Measurements from ENCODE around the gene RAPH1.

DNA sequence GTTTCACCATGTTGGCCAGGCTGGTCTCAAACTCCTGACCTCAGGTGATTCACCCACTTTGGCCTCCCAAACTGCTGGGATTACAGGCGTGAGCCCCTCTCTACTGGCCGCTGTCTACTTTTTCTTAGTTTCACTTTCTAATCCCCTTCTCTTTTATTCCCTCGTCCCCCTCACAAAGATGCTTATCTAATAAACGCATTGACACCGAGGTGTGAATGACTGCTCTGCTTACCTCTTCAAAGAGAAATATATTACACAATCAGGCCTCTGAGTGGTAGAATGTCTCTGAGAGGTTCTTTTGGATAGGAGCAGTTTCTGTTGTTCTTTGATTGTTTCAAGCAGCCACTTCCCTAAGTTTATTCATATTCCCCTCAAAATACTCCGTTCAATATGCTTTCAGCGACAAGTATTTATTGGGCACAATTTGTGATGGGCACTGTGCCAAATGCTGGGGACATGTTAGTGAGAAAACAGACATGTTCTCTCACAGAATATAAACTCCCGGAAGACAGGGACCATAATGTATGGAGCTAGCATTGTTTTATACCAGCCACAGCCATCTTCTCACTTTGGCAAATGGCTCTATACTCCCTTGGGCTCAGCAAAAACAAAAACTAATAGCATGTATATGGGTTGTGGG lies 34.7 kb upstream of the RAPH1 start:
- no peak for TF ChIP-seq RAD21 (conservative IDR thresholded peaks at IDR 0.05)
- TF ChIP-seq EP300 (conservative IDR thresholded peaks at IDR 0.05; ENCODE audit: poor library complexity, severe bottlenecking): no peak
- TF ChIP-seq, protein P1, sequence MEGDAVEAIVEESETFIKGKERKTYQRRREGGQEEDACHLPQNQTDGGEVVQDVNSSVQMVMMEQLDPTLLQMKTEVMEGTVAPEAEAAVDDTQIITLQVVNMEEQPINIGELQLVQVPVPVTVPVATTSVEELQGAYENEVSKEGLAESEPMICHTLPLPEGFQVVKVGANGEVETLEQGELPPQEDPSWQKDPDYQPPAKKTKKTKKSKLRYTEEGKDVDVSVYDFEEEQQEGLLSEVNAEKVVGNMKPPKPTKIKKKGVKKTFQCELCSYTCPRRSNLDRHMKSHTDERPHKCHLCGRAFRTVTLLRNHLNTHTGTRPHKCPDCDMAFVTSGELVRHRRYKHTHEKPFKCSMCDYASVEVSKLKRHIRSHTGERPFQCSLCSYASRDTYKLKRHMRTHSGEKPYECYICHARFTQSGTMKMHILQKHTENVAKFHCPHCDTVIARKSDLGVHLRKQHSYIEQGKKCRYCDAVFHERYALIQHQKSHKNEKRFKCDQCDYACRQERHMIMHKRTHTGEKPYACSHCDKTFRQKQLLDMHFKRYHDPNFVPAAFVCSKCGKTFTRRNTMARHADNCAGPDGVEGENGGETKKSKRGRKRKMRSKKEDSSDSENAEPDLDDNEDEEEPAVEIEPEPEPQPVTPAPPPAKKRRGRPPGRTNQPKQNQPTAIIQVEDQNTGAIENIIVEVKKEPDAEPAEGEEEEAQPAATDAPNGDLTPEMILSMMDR (IDR thresholded peaks at IDR 0.05; ENCODE audit: poor library complexity, severe bottlenecking): no peak
- TF ChIP-seq EZH2 (IDR thresholded peaks at IDR 0.05; ENCODE audit: borderline replicate concordance, insufficient read depth, low read length, poor library complexity, severe bottlenecking): no peak
- no peak for TF ChIP-seq SMC3 (conservative IDR thresholded peaks at IDR 0.05; ENCODE audit: poor library complexity)
- no peak for TF ChIP-seq POLR2AphosphoS5 (IDR thresholded peaks at IDR 0.05)
- TF ChIP-seq TAF1 (IDR thresholded peaks at IDR 0.05; ENCODE audit: low read depth): no peak
- TF ChIP-seq, protein P2, sequence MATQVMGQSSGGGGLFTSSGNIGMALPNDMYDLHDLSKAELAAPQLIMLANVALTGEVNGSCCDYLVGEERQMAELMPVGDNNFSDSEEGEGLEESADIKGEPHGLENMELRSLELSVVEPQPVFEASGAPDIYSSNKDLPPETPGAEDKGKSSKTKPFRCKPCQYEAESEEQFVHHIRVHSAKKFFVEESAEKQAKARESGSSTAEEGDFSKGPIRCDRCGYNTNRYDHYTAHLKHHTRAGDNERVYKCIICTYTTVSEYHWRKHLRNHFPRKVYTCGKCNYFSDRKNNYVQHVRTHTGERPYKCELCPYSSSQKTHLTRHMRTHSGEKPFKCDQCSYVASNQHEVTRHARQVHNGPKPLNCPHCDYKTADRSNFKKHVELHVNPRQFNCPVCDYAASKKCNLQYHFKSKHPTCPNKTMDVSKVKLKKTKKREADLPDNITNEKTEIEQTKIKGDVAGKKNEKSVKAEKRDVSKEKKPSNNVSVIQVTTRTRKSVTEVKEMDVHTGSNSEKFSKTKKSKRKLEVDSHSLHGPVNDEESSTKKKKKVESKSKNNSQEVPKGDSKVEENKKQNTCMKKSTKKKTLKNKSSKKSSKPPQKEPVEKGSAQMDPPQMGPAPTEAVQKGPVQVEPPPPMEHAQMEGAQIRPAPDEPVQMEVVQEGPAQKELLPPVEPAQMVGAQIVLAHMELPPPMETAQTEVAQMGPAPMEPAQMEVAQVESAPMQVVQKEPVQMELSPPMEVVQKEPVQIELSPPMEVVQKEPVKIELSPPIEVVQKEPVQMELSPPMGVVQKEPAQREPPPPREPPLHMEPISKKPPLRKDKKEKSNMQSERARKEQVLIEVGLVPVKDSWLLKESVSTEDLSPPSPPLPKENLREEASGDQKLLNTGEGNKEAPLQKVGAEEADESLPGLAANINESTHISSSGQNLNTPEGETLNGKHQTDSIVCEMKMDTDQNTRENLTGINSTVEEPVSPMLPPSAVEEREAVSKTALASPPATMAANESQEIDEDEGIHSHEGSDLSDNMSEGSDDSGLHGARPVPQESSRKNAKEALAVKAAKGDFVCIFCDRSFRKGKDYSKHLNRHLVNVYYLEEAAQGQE (IDR thresholded peaks at IDR 0.05; ENCODE audit: borderline replicate concordance): no peak
- TF ChIP-seq MXI1 (conservative IDR thresholded peaks at IDR 0.05; ENCODE audit: poor library complexity, severe bottlenecking): no peak
